Neural cell (in vitro differentiated cells): ENCODE measurements around the gene WDR1.

Experiments used
- EZH2 ChIP-seq: fragments of 200-600, 300-800 bp; shearing (Covaris generic), sonication (generic); IDR thresholded peaks from 2 replicates; pipeline ENCODE4 v1.6.1; 2014; ENCODE audit warnings: antibody characterized with exemption, low read length, borderline replicate concordance, mild to moderate bottlenecking; ENCODE audit not compliant: insufficient read depth, poor library complexity, severe bottlenecking
- POLR2AphosphoS5 ChIP-seq: IDR thresholded peaks from 2 replicates; pipeline ENCODE4 v1.6.1; 2012
- RAD21 ChIP-seq: fragments of 450-650 bp; conservative IDR thresholded peaks from 2 replicates; pipeline ENCODE4 v1.6.1; 2014; ENCODE audit warnings: antibody characterized with exemption, mild to moderate bottlenecking, moderate library complexity
- SMC3 ChIP-seq: fragments of 450-650 bp; conservative IDR thresholded peaks from 2 replicates; pipeline ENCODE4 v1.6.1; 2014; ENCODE audit warnings: antibody characterized with exemption, mild to moderate bottlenecking, moderate library complexity; ENCODE audit not compliant: poor library complexity
- TF ChIP-seq, protein P1 (sequence below): fragments of 450-650 bp; IDR thresholded peaks from 2 replicates; pipeline ENCODE4 v1.5.1; 2014; ENCODE audit warnings: antibody characterized with exemption, mild to moderate bottlenecking, moderate library complexity; ENCODE audit not compliant: poor library complexity, severe bottlenecking
- TF ChIP-seq, protein P2 (sequence below): IDR thresholded peaks from 2 replicates; pipeline ENCODE4 v1.6.1; 2012; ENCODE audit warnings: borderline replicate concordance

- TF ChIP-seq POLR2AphosphoS5 (no peak), EZH2 (no peak), RAD21 (no peak), SMC3 (no peak)
- TF ChIP-seq, protein P1, sequence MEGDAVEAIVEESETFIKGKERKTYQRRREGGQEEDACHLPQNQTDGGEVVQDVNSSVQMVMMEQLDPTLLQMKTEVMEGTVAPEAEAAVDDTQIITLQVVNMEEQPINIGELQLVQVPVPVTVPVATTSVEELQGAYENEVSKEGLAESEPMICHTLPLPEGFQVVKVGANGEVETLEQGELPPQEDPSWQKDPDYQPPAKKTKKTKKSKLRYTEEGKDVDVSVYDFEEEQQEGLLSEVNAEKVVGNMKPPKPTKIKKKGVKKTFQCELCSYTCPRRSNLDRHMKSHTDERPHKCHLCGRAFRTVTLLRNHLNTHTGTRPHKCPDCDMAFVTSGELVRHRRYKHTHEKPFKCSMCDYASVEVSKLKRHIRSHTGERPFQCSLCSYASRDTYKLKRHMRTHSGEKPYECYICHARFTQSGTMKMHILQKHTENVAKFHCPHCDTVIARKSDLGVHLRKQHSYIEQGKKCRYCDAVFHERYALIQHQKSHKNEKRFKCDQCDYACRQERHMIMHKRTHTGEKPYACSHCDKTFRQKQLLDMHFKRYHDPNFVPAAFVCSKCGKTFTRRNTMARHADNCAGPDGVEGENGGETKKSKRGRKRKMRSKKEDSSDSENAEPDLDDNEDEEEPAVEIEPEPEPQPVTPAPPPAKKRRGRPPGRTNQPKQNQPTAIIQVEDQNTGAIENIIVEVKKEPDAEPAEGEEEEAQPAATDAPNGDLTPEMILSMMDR, result no peak
- TF ChIP-seq, protein P2, sequence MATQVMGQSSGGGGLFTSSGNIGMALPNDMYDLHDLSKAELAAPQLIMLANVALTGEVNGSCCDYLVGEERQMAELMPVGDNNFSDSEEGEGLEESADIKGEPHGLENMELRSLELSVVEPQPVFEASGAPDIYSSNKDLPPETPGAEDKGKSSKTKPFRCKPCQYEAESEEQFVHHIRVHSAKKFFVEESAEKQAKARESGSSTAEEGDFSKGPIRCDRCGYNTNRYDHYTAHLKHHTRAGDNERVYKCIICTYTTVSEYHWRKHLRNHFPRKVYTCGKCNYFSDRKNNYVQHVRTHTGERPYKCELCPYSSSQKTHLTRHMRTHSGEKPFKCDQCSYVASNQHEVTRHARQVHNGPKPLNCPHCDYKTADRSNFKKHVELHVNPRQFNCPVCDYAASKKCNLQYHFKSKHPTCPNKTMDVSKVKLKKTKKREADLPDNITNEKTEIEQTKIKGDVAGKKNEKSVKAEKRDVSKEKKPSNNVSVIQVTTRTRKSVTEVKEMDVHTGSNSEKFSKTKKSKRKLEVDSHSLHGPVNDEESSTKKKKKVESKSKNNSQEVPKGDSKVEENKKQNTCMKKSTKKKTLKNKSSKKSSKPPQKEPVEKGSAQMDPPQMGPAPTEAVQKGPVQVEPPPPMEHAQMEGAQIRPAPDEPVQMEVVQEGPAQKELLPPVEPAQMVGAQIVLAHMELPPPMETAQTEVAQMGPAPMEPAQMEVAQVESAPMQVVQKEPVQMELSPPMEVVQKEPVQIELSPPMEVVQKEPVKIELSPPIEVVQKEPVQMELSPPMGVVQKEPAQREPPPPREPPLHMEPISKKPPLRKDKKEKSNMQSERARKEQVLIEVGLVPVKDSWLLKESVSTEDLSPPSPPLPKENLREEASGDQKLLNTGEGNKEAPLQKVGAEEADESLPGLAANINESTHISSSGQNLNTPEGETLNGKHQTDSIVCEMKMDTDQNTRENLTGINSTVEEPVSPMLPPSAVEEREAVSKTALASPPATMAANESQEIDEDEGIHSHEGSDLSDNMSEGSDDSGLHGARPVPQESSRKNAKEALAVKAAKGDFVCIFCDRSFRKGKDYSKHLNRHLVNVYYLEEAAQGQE, result no peak
These were observed 3.8 kb downstream of the WDR1 start for GRCh38 chr4:10112658-10113284.
